HUDEP-2 (cell line): ENCODE measurements around the gene HTRA2.

ENCODE experiments used
- DNase-seq, 76 experiments: peaks; one replicate each; lab custom pipeline; 2025; ENCODE audit not compliant: unreplicated experiment in 76 of 76; lab: John Stamatoyannopoulos, UW

HTRA2 gene

DNA sequence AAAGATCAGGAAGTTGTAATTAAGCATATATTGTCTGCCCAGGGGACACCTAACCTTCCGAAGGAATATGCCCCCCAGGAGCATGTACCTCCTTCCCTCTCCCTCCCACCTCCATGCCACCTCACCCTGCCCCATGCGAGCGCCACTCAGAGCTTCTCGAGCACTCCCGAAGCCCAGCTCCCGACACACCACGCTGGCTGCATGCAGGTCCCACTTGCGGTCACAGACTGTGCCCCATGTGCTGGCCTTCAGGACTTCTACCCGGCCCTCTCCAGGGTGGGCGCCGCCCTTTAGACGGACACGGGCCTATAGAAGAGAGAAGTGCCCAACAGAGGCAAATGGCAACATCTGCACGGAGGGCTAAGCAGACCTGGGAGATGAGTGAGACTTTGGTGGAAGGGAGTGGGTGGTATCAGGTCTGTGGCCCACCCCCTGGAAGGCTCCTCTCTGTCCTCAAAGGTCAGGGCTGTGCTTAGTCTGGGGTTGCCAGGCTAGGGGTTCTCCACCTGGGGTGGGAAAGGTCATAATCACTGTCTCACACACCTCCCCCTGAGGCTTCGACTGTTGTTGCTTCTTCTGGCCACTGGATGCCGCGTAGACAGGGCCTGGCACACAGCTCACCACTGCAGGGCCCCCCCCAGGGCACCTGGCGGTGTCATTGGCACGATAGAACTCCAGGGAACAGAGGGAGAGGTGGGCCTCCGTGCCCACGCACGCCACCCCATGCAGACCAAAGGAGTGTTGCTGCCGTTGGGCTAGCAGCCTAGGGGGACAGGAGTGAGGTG, 6.6 kb downstream of the HTRA2 start:
- no peak for DNase-seq

DNA sequence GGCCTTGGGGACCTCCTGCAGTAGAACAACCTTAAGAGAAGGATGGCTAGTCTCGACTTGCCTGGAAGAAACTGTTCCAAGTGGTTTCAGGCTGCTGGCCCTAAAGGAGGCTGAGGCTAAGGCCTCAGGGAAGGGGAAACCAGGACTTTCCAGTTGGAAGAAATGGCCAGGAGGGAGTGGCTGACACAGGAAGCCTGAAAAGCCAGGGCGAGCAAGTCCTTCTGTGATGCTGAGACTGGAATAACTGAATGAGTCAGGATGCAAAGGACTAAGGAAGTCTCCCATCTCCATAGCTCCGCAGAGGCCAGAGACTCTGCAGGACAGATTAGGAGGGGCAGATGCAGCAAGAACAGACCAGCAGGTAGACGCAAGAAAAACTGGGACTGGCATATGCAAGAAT, 7.4 kb downstream of the HTRA2 start:
- no peak for DNase-seq

DNA sequence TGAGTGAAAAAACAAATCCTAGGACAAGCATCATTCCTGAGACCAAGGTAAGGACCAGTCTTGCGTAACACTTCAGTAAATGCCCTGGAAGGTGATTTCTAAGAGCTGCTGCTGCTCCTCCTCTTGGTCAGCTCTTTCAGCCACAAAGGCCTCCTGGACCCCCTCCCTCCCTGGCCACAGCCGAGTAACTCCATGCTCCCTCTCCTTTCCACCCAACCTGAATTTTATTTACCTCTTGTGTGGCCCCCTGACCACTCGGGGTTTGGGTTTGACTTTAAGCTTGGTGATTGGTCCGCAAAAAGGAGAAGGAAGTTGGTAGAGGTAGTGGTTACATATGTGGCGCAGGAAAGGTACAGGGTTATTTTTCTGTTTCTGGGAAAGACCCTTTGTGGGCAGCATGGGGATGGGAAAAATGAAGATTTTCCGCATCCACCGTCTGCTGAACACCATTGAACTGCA, 9.2 kb downstream of the HTRA2 start:
- DNase-seq = no peak

DNA sequence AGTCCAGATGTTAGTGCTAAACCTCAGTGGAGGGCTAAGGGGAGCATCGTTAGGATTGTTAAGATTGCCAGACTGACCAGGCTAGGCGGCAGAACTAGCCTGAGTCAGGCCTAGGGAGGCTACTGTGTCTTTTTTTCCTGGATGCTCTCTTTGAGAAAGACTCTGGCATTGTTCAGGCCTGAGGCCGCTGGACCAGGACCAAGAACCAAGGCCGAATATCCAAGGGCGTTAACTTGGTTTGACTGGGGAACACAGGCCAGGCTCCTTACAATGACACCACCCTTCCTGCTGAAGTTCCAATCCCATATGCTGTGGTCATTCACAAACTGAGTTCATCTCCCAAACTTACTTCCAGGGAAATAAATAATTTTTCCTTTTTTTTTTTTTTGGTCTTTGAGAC, 10.6 kb downstream of the HTRA2 start:
- DNase-seq = no peak

DNA sequence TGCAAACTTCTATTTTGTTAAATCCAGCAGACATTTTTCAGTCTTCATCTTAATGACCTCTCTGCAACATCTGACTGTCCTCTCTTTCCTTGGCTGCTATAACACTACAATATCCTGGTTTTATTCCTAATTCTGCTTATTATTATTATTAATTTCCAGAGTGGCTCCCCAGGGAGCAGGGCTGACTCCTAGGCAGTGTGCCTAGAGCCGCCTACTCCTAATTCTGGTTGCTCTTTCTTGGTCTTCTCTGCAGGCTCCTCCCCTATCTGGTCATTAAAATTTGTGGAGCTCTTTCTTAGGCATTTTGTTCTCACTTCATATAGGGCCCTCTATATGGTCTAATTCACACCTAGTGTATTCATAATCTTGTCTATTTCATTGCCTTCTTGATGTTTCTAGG, 13.2 kb downstream of the HTRA2 start:
- DNase-seq = no peak

DNA sequence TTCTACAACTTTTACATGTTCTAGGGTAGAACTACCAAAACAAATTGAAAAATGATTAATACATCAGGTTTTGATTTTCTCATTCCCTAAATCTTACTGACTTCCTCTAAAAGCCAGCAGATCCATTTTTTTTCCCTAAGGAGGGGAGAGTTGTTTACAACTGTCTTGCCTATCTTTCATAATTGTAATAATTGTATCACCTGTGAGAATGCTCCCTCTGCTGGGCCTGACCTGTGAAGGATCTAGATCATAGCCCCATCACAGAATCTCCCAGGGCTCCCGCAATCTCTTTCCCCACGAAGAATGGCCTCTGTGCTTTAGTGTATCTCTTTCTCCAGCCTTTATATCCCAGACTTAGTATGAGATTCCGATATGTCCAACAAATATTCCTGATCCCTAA, 14.9 kb downstream of the HTRA2 start:
- peak in 2 of 76 experiments; percentile 4 to 17 for DNase-seq

DNA sequence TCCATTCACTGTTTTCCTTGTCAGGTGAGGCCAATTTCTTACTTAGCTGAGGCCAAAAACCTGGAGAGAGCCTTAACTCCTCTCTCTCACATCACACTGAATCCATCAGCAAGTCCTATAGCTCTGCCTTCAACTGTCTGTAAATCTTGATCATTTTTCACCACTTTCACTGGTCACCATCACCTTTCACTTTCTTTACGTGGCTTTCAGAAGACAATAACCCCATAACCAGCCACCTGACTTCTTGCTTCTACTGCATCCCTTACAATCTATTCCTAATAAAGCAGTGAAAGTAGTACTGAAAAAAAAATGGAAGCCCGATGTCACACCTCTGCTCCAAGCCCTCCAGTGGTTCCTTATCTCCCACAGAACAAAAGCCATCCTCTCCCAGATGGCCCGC, 16.3 kb downstream of the HTRA2 start:
- DNase-seq = no peak

DNA sequence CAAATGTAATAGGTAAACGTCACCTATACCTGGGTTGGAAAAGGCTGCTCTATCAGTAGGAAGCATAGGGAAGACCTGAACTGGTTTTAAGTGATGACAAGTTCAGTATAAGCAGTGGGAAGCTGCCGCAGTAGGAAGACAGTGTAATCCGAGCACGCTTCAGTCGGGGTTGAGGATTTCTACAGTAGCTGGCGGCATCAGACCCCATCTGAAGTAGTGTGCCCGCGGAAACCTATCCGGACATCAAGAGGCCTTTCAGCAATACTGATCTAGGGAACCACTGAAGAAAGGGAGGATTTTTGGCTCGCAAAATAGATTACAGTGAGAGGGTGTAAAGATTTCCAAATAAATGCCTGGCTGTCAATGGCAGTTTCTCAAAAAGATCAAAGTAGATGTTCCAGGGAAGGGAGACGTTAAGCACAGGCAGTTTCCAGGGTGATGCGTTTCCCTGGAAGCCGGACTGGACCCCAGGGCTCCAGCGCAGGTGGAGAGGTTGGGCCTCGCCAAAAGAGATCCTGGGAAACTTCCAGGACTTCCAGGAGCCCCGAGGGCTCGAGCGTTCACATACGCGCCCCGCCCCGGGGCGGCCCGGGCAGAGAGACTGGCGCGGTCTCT, 18.7 kb downstream of the HTRA2 start:
- DNase-seq = no peak

DNA sequence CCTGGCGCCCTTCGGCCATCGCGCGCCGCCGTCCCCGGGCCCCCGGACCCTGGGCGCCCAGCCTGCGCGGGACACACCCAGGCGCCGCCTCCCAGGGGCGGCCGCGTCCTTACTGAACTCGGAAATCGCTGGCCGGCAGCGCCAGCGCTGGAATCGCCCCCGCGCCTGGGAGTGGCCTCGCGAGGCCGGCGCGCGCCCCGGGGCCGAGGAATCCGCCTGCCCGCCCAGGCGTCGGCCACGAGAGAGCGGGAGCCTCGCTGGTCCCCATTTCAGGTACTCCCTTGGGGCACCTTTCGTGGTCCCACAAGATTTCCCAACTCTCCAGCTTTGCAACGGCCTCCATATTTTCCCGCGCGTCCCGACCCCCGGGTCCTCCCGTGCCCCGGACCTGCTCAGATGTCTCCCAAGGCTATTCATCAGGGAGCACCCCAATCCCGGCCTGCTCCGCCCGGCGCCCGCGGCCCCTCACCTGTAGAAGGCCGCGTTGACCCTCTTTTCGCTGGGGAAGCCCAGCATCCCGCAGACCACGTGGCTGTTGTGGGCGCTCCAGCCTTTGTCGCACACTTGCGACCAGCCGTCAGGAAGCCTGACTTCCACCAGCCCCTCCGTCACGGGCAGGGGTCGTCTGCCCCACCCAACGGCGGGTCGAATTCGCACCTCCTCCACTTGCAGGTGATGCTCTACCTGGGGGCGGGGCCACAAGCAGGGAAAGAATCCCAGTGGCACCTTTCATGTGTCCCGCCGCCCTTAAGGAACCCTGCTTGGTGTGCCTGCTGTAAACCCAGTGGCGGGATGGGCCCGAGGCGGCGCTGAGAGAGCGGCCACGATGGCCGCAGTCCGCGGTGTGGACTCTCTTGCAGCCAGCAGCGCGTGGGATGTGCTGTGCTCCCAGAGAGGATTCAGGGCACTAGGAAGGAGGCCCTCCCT, 19.4 kb downstream of the HTRA2 start:
- DNase-seq = peak in 53 of 76 experiments; percentile 3 to 68 (median 44)

DNA sequence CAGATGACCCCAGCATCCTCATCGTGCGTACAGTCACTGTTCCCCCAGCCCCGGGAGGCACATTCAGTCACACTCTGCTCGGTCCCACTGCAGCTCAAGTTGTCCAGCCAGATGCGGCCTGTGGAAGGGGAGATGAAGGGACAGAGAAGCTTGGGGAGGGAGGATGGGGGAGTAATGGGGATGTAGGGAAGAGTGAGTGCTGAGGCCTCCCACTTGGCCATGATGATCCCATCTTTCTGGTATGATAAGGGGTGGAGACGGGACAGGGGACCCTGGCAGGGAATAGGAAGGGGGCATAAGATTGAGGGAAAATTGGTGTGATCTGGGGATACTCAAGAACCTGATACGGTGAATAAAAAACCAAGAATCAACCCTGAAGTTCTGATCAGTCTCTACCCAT, 20.5 kb downstream of the HTRA2 start:
- DNase-seq = no peak

DNA sequence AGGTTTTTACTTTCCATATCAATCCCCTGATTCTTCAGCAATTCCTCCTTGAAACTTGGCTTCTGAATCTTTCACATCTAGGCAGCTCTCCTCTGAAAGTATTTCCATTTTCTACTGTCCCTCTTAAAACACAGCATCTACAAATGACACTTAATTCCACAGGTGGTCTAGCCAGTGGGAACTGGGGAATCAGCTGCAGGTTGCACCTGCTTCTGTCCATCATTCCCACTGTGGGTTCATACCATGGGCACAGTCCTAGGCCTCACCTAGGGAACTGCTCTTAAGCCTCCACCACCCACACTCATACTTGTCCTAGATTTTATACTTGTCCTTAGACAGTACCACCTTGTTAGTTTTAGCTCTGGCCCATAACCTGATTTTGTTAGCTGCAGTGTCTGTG, 21.8 kb downstream of the HTRA2 start:
- DNase-seq = no peak

DNA sequence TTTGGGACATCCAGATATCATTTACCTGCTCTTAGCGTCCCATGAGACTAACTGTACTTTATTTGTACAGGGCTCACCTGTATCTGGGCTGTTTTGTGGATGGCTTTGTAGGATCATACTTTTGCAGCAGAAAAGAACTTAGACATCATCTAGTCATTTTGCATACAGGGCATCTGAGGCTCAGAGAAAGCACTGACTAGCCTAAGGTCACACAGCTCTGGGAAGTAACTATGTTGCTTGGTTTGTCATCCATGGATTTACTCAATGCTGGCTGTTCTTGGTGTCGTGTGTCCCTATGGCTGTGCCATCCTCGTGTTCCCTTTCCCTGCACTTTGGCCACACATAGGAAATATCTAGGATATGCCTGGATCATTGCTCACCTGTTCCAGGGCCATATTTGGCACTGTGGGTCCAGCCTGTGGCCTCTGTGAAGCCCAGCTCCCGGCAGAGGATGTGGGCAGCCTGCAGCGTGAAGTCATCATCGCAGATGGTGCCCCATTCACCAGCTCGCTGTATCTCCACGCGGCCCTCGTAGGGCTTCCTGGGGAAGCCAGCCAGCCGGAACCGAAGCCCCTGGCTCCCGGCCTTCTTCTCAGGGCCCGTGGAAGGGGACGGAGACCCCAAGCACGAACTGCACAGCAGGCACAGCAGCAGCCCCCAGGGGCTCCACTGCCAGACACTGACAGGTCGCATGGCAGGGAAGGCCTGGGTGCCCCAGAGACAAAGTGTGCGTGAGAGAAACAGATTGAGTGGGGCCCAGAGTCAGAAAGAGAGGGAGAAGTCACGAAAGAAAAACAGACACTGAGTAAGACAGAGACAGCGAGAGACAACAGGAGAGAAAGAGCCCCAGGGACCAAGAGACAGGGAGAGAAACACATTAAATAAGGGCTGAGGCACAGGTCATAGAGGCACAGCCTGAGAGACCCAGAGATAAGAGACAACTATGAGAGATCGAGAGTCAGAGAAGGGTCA, 22.5 kb downstream of the HTRA2 start:
- no peak for DNase-seq

DNA sequence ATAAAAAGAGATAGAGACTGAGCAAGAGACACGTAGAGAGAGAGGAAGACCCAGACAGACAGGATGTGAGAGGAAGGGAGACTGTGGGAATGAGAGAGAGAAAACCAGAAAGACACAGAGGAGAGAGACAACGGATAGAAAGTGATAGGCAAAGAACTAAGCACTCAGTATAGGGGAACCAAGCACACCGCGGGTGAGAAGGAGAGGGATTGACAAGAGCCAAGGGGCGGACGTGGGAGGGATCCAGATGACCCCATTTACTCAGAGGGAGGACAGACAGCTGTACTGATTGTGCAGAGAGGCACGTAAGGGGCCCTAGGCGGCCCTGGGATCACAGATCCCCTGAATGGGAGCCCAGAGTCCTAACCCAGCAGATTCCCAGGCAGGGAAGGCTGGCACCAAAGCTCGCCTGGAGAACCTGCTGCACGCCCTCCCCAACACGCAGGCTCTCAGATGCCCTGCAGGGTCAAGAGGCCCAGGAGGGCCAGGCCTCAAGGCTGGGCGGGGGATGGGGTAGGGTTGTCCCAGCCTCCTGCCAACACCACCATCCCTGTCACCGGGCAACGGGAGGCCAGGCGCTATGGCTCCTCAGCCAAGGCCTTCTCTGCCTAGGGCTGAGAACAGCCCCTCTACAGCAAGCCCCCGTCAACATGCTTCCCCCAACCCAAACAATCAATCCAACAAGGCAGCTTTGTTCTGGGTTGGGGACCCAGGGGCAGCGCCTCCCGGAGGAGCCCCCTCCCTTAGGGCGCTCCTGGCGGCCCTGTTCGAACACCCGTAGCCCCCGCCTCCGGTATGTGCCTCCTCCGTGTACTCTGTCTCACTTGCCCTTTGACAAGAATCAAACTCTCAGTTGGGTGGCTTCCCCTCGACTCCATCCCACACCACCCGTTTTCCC, 23.4 kb downstream of the HTRA2 start:
- no peak for DNase-seq

DNA sequence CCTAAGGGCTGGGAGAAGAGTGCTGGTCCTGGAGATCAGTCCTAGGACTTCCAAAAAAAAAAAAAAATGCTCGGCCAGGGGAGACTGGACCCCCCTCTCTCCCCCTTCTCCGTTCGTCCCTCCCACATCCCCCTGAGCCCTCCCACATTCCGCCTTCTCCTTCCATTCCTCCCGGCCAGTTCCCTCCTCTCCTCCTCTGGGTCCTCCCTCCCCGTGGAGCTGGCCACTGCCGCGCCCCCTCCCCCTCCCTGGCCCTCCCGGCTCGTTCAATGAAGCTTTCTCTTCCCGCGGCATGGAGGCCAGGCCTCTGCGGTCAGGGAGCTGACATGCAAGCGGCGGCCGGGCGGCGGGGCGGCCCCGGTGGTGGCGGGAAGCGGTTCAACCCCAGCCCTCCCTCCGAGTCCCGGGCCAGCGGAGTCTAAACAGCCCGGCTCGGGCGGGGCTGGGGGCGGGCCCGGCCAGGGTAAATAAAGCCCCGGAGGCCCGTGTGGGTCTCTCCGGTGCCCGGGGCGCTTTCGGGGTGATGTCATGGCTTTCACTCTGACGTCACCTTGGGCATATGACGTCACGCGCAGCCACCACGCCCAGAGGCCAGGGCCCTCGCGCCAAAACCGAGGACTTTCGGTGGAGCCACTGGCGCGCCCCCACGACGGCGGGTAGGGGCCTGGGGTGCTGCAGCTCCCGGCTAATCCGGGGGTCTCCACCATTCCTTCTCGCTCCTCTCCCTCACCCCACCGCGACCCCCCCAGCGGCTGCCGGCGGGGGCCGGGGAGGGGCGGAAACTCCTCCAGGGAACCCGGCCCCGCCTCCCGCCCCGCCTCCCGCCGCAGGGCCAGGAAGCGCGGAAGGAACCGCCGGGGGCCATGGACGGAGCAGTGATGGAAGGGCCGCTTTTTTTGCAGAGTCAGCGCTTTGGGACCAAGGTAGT, 24.4 kb downstream of the HTRA2 start, which contains the start of the genes DOK1 and LOXL3:
TSS of gene DOK1 (plus strand) at position 829 of the 928 bp plus-strand sequence. CDS start at position 864, 35 bp downstream.
TSS of gene LOXL3 (minus strand) at position 51 of the 928 bp plus-strand sequence. CDS start 1,308 bp downstream, outside the sequence.
- peak in 62 of 76 experiments; percentile 8 to 82 (median 61) for DNase-seq

DNA sequence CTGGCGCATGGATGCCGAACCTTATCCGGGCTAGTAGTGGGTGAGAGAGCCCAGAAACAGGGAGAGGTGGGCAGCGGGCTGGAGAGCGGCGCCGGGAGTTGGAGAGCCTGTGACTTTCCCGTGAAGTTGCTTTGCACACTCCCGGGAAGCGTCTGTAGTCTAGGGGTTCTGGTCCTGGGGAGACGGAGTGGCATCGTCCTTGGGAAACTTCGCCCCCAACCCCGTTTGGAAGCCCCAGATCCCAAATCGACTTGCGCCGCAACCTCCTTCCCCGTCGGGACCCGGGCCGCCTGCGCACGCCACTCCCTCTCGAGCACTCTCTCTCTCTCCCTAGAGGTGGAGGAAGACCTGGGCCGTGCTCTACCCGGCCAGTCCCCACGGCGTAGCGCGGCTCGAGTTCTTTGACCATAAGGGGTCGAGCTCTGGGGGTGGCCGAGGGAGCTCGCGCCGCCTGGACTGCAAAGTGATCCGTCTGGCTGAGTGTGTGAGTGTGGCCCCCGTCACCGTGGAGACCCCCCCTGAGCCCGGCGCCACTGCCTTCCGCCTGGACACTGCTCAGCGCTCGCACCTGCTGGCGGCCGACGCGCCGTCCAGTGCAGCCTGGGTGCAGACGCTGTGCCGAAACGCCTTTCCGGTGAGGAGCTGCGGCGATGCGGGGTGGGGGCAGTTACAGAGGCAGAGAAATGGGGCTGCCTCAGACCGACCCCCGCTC, 25.2 kb downstream of the HTRA2 start:
- DNase-seq = peak in 22 of 76 experiments; percentile 6 to 65 (median 31)

DNA sequence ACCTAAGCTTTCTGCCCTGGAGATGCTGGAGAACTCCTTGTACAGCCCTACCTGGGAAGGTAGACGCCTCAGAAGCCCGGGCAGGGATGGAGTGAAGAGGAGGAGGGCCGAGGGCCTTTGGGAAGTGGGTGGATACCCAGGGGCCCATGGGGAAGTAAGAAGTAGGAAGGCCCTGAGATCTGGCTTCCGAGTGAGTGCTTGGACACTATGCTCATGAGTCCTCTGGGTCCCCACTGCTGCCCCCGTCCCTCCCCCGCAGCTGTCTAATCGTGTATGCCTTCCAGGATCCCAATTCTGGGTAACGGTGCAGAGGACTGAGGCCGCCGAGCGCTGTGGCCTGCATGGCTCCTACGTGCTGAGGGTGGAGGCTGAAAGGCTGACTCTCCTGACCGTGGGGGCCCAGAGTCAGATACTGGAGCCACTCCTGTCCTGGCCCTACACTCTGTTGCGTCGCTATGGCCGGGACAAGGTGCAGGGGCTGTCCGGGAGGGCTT, 25.9 kb downstream of the HTRA2 start:
- DNase-seq = no peak

DNA sequence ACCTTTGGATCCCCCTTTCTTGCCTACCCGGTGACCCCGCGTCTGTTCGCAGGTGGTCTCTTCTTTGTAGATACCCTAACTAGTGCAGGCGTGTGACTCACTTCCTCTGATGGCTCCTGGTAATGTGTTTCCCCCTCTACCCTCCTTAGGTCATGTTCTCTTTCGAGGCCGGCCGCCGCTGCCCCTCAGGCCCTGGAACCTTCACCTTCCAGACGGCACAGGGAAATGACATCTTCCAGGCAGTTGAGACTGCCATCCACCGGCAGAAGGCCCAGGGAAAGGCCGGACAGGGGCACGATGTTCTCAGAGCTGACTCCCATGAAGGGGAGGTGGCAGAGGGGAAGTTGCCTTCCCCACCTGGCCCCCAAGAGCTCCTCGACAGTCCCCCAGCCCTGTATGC, 26.4 kb downstream of the HTRA2 start:
- no peak for DNase-seq
